Measurements from ENCODE around the gene TNFSF8.

GRCh38 chr9:114889802-114890224, 40.6 kb downstream of the TNFSF8 start:
- TF ChIP-seq, protein P1, sequence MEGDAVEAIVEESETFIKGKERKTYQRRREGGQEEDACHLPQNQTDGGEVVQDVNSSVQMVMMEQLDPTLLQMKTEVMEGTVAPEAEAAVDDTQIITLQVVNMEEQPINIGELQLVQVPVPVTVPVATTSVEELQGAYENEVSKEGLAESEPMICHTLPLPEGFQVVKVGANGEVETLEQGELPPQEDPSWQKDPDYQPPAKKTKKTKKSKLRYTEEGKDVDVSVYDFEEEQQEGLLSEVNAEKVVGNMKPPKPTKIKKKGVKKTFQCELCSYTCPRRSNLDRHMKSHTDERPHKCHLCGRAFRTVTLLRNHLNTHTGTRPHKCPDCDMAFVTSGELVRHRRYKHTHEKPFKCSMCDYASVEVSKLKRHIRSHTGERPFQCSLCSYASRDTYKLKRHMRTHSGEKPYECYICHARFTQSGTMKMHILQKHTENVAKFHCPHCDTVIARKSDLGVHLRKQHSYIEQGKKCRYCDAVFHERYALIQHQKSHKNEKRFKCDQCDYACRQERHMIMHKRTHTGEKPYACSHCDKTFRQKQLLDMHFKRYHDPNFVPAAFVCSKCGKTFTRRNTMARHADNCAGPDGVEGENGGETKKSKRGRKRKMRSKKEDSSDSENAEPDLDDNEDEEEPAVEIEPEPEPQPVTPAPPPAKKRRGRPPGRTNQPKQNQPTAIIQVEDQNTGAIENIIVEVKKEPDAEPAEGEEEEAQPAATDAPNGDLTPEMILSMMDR (IDR thresholded peaks at IDR 0.05), result no peak
- TF ChIP-seq POLR2A (IDR thresholded peaks at IDR 0.05), result no peak

Measured in heart left ventricle (tissue), 13 donors.